H9 (cell line): ENCODE measurements around the gene EFCAB6. TPM values are rescaled to one million over a fixed set of nuclear protein-coding genes. Genes with fewer than 3 reads are reported as not detected.

ENCODE experiments used
- DNase-seq: peaks from one replicate; pipeline ENCODE4 v3.0.0-alpha.2; 2017
- H2AFZ ChIP-seq: one replicate; pipeline ENCODE4 v1.6.1; 2013; ENCODE audit warnings: mild to moderate bottlenecking, low read length, control low read depth, moderate library complexity
- H2AK5ac ChIP-seq: 2 replicates; pipeline ENCODE4 v1.6.1; 2013; ENCODE audit warnings: low read length, control low read depth, mixed read lengths; ENCODE audit not compliant: insufficient read length
- H2BK120ac ChIP-seq: one replicate; pipeline ENCODE4 v1.6.1; 2013; ENCODE audit warnings: low read depth, mild to moderate bottlenecking, low read length, control low read depth, inconsistent platforms; ENCODE audit not compliant: poor library complexity, severe bottlenecking
- H2BK12ac ChIP-seq: 2 replicates; pipeline ENCODE4 v1.6.1; 2013; ENCODE audit warnings: low read length, control low read depth, mixed read lengths, low read depth; ENCODE audit not compliant: insufficient read length
- H2BK15ac ChIP-seq: 2 replicates; pipeline ENCODE4 v1.6.1; 2013; ENCODE audit warnings: low read depth, low read length, control low read depth
- H2BK20ac ChIP-seq: one replicate; pipeline ENCODE4 v1.6.1; 2013; ENCODE audit warnings: low read depth, mild to moderate bottlenecking, low read length, control low read depth, inconsistent platforms; ENCODE audit not compliant: poor library complexity, severe bottlenecking
- H2BK5ac ChIP-seq: 2 replicates; pipeline ENCODE4 v1.6.1; 2013; ENCODE audit warnings: low read length, control low read depth, mixed read lengths; ENCODE audit not compliant: insufficient read length
- H3K14ac ChIP-seq: 2 replicates; pipeline ENCODE4 v1.6.1; 2013; ENCODE audit warnings: low read length, control low read depth; ENCODE audit not compliant: insufficient read depth
- H3K18ac ChIP-seq: 2 replicates; pipeline ENCODE4 v1.6.1; 2013; ENCODE audit warnings: low read depth, mild to moderate bottlenecking, mixed read lengths, low read length, control low read depth; ENCODE audit not compliant: insufficient read length
- H3K23ac ChIP-seq: 2 replicates; pipeline ENCODE4 v1.6.1; 2013; ENCODE audit warnings: low read length, control low read depth, mixed read lengths, low read depth; ENCODE audit not compliant: insufficient read length
- H3K23me2 ChIP-seq: 2 replicates; pipeline ENCODE4 v1.6.1; 2013; ENCODE audit warnings: low read depth, mild to moderate bottlenecking, mixed read lengths, low read length, control low read depth; ENCODE audit not compliant: insufficient read length, poor library complexity, severe bottlenecking
- H3K27ac ChIP-seq: 2 replicates; pipeline ENCODE4 v1.5.1; 2013; ENCODE audit warnings: low read length, control low read depth, mixed read lengths, low read depth; ENCODE audit not compliant: insufficient read length
- H3K27me3 ChIP-seq: 2 replicates; pipeline ENCODE4 v1.6.1; 2013; ENCODE audit warnings: low read length, control low read depth, inconsistent platforms; ENCODE audit not compliant: insufficient read depth
- H3K4ac ChIP-seq: 2 replicates; pipeline ENCODE4 v1.6.1; 2013; ENCODE audit warnings: low read depth, mild to moderate bottlenecking, control low read depth, inconsistent platforms, low read length, moderate library complexity
- H3K4me1 ChIP-seq: 2 replicates; pipeline ENCODE4 v1.6.1; 2013; ENCODE audit warnings: low read length, control low read depth, inconsistent platforms; ENCODE audit not compliant: insufficient read depth
- H3K4me2 ChIP-seq: 2 replicates; pipeline ENCODE4 v1.6.1; 2013; ENCODE audit warnings: low read length, control low read depth, mixed read lengths; ENCODE audit not compliant: insufficient read length, insufficient read depth
- H3K56ac ChIP-seq: 2 replicates; pipeline ENCODE4 v1.6.1; 2013; ENCODE audit warnings: low read depth, mild to moderate bottlenecking, mixed read lengths, low read length, control low read depth; ENCODE audit not compliant: insufficient read length
- H3K79me1 ChIP-seq: 2 replicates; pipeline ENCODE4 v1.6.1; 2013; ENCODE audit warnings: low read depth, mild to moderate bottlenecking, moderate library complexity, low read length, control low read depth, inconsistent platforms; ENCODE audit not compliant: insufficient read depth, poor library complexity, severe bottlenecking
- H3K79me2 ChIP-seq: 2 replicates; pipeline ENCODE4 v1.6.1; 2013; ENCODE audit warnings: low read length, control low read depth, inconsistent platforms; ENCODE audit not compliant: insufficient read depth
- H3K9ac ChIP-seq: 2 replicates; pipeline ENCODE4 v1.6.1; 2013; ENCODE audit warnings: low read length, control low read depth, mixed read lengths; ENCODE audit not compliant: insufficient read length; ENCODE audit errors: extremely low read depth
- H3K9me3 ChIP-seq: one replicate; pipeline ENCODE4 v1.6.1; 2013; ENCODE audit warnings: low read depth, low read length, inconsistent platforms; ENCODE audit not compliant: control insufficient read depth
- H3T11ph ChIP-seq: one replicate; pipeline ENCODE4 v1.6.1; 2013; ENCODE audit warnings: mild to moderate bottlenecking, low read length, control low read depth, inconsistent platforms
- H4K20me1 ChIP-seq: one replicate; pipeline ENCODE4 v1.6.1; 2013; ENCODE audit not compliant: control insufficient read depth, insufficient read length, insufficient read depth
- H4K5ac ChIP-seq: 2 replicates; pipeline ENCODE4 v1.6.1; 2013; ENCODE audit warnings: low read depth, mild to moderate bottlenecking, mixed read lengths, low read length, control low read depth; ENCODE audit not compliant: insufficient read length
- H4K8ac ChIP-seq: replicated peaks from 2 replicates; pipeline ENCODE4 v1.6.1; 2013; ENCODE audit warnings: low read length, control low read depth, mixed read lengths, low read depth; ENCODE audit not compliant: insufficient read length
- H4K91ac ChIP-seq: 2 replicates; pipeline ENCODE4 v1.6.1; 2013; ENCODE audit warnings: low read depth, mild to moderate bottlenecking, moderate library complexity, mixed read lengths, low read length, control low read depth; ENCODE audit not compliant: insufficient read length
- H3K27ac Mint-ChIP-seq, 3 experiments: 2 replicates in 2 of 3; 3 replicates in 1 of 3; pipeline ENCODE4 v1.8.0; 2020 to 2021; ENCODE audit warnings: mixed read lengths in 3 of 3, mild to moderate bottlenecking in 1 of 3, moderate library complexity in 1 of 3
- H3K27me3 Mint-ChIP-seq: 2 replicates; pipeline ENCODE4 v1.8.0; 2021; ENCODE audit warnings: low read depth, mild to moderate bottlenecking, moderate library complexity, mixed read lengths
- H3K36me3 Mint-ChIP-seq, 3 experiments: 2 replicates in 2 of 3; 3 replicates in 1 of 3; pipeline ENCODE4 v1.8.0; 2020 to 2021; ENCODE audit warnings: low read depth in 3 of 3, mixed read lengths in 3 of 3; ENCODE audit not compliant: insufficient read depth in 1 of 3
- H3K4me1 Mint-ChIP-seq, 2 experiments: 2 replicates each; pipeline ENCODE4 v1.8.0; 2020; ENCODE audit warnings: mixed read lengths in 2 of 2
- H3K4me3 Mint-ChIP-seq, 2 experiments: 2 replicates in 1 of 2; 3 replicates in 1 of 2; pipeline ENCODE4 v1.8.0; 2020 to 2021; ENCODE audit warnings: mild to moderate bottlenecking in 2 of 2, mixed read lengths in 2 of 2, moderate library complexity in 1 of 2
- H3K9me3 Mint-ChIP-seq, 2 experiments: 2 replicates in 1 of 2; 3 replicates in 1 of 2; pipeline ENCODE4 v1.8.0; 2020; ENCODE audit warnings: mild to moderate bottlenecking in 2 of 2, mixed read lengths in 2 of 2, moderate library complexity in 1 of 2
- WGBS: extraction: QIAGEN DNeasy Blood & Tissue Kit; methylation state at CpG from one replicate; pipeline ENCODE4 v1.1.7; 2013; ENCODE audit warnings: missing lambda C conversion rate, low lambda C conversion rate, mixed read lengths; ENCODE audit not compliant: insufficient read length; ENCODE audit errors: extremely low coverage; 5-methylcytosine and 5-hydroxymethylcytosine counted together
- total RNA-seq: library from RNA; stranded (reverse); gene quantifications from 2 replicates; pipeline ENCODE4 v1.2.1, GENCODE V29; 2021
- TF ChIP-seq, protein P1 (sequence below): fragments of 200-600 bp; sonication (generic); conservative IDR thresholded peaks from 3 replicates; pipeline ENCODE4 v1.8.0; 2021; ENCODE audit warnings: antibody characterized with exemption, mild to moderate bottlenecking

The EFCAB6 gene
- total RNA-seq, 1 experiment from 2014 or later, result 0.31 TPM

DNA sequence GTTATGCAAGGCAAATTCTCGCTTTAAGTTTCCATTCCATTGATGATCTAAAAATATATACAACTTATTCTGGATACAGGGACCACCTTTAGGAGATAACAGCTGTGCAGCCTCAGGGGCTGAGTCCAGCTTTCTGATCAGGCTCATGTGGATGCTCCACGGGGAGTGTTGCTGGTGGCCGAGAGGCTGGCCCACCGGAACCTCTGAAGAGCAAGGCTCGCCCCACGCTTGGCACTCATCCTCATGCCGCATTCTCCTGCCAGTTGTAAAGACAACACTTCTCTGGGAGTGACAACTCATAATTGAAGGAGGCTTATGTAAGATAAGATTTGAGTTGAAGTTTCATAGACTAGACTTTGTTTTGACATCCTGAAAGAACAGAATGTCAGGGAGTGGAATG is 276.8 kb downstream of the EFCAB6 start:
- H3K4me1 Mint-ChIP-seq, result peaks cover 0 to 5% of the 10 kb centered on the region in 2 experiments; a peak in 2 of 4 replicates
- H3K9me3 ChIP-seq, result no peaks in the 10 kb centered on the region
- no peak overlapping the region; a peak in 1 of 7 replicates for H3K27ac Mint-ChIP-seq
- H3K79me2 ChIP-seq, result no peaks in the 10 kb centered on the region
- no peak overlapping the region for H2BK120ac ChIP-seq
- H3K14ac ChIP-seq, result no peak overlapping the region
- H3K23me2 ChIP-seq, result no peaks in the 10 kb centered on the region
- H4K91ac ChIP-seq, result no peak overlapping the region
- H3K4me3 Mint-ChIP-seq, result no peak overlapping the region
- H2BK15ac ChIP-seq, result no peak overlapping the region
- peaks cover 5 to 11% (median 8%) of the 10 kb centered on the region in 3 experiments; a peak in 5 of 7 replicates for H3K36me3 Mint-ChIP-seq
- no peaks in the 10 kb centered on the region for H3K79me1 ChIP-seq
- no peak overlapping the region for H3K56ac ChIP-seq
- no peak for DNase-seq
- TF ChIP-seq, protein P1, sequence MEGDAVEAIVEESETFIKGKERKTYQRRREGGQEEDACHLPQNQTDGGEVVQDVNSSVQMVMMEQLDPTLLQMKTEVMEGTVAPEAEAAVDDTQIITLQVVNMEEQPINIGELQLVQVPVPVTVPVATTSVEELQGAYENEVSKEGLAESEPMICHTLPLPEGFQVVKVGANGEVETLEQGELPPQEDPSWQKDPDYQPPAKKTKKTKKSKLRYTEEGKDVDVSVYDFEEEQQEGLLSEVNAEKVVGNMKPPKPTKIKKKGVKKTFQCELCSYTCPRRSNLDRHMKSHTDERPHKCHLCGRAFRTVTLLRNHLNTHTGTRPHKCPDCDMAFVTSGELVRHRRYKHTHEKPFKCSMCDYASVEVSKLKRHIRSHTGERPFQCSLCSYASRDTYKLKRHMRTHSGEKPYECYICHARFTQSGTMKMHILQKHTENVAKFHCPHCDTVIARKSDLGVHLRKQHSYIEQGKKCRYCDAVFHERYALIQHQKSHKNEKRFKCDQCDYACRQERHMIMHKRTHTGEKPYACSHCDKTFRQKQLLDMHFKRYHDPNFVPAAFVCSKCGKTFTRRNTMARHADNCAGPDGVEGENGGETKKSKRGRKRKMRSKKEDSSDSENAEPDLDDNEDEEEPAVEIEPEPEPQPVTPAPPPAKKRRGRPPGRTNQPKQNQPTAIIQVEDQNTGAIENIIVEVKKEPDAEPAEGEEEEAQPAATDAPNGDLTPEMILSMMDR, result no peak
- H3T11ph ChIP-seq, result no peak overlapping the region
- H3K18ac ChIP-seq, result no peak overlapping the region
- H3K4me1 ChIP-seq, result no peaks in the 10 kb centered on the region
- H2BK12ac ChIP-seq, result no peak overlapping the region
- no peak overlapping the region for H3K9ac ChIP-seq
- peaks cover 13% of the 10 kb centered on the region for H3K27me3 Mint-ChIP-seq
- H3K4ac ChIP-seq, result no peak overlapping the region
- H3K23ac ChIP-seq, result no peak overlapping the region
- no peak overlapping the region for H3K27ac ChIP-seq
- H2BK20ac ChIP-seq, result no peak overlapping the region
- H2BK5ac ChIP-seq, result no peak overlapping the region
- no peaks in the 10 kb centered on the region for H4K20me1 ChIP-seq
- H4K5ac ChIP-seq, result no peak overlapping the region
- no CpG with 5 or more reads among the region's 7 CpGs for WGBS
- H2AK5ac ChIP-seq, result no peak overlapping the region
- no peaks in the 10 kb centered on the region for H3K27me3 ChIP-seq
- H4K8ac ChIP-seq, result no peak overlapping the region
- H3K4me2 ChIP-seq, result no peak overlapping the region
- peaks cover 11 to 17% of the 10 kb centered on the region in 2 experiments for H3K9me3 Mint-ChIP-seq
- H2AFZ ChIP-seq, result no peak overlapping the region
